Myocyte (in vitro differentiated cells): Measurements from ENCODE around the gene PLA2G2C. TPM values are rescaled to one million over a fixed set of nuclear protein-coding genes. Genes with fewer than 3 reads are reported as not detected.

Experiments used
- DNase-seq: peaks from one replicate; pipeline ENCODE4 v3.0.0-alpha.2; 2012; ENCODE audit warnings: low read depth
- total RNA-seq: library from RNA; depleted of rRNA; stranded (reverse); fragments of >200 nt; gene quantifications from 2 replicates; pipeline ENCODE4 v1.2.3, GENCODE V29; 2014

PLA2G2C gene
- total RNA-seq, 1 donor from 2014 or later: not detected

DNA sequence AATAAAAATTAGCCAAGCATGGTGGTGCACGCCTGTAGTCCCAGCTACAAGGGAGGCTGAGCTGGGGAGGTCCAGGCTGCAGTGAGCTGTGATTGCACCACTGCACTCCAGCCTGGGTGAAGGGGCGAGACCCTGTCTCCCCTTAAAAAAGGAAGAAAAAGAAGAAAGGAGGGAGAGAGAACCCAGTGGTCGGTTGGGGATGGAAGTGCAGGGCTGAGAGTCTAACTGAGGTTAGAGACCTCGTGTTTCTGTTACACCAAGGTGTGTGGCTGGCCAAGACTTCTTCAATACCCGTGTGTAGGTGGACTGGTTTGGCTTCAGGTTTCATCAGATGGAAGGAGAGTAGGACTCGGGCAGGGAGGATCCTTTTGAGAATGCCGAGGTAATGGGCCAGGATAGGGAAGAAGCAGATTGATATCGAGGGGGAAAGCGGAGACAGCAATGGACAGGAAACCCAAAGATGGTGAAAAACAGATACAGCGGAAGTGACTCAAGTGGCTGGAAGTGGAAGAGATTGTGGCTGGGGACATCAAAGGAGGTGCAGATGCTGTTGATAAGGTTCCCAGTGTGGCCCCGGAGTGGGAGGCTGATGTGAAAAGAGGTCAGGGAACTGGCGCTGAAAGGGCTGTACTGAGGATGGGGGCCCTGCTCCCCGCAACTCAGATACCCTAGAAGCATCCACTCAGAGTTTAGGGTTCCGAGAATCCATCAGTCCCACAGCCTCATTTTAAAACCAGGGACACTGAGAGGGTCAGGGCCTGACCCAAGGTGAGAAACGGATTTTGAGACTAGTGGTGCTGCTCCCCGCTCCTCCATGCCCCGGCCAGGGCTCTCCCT, 1.1 kb downstream of the PLA2G2C start:
- DNase-seq: no peak

DNA sequence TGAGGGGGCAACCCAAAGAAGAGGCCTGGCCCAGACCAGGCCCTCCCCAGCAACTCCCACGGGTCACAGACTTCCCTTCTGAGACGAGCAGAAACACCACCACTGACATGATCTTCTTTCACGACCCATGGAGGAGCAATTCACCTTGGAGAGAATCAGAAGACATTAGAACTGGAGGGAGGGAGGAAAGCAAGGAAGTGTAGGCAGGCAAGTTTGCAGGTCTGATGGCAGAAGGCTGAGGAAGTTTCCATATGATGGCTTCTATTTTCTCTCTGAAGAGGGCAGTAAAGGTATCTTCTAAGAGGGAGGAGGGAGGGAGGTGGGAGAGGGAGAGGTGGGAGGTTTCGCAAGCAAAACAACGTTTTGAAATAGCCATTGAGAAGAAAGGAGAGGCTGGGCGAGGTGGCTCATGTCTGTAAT, 1.8 kb downstream of the PLA2G2C start:
- DNase-seq: no peak

DNA sequence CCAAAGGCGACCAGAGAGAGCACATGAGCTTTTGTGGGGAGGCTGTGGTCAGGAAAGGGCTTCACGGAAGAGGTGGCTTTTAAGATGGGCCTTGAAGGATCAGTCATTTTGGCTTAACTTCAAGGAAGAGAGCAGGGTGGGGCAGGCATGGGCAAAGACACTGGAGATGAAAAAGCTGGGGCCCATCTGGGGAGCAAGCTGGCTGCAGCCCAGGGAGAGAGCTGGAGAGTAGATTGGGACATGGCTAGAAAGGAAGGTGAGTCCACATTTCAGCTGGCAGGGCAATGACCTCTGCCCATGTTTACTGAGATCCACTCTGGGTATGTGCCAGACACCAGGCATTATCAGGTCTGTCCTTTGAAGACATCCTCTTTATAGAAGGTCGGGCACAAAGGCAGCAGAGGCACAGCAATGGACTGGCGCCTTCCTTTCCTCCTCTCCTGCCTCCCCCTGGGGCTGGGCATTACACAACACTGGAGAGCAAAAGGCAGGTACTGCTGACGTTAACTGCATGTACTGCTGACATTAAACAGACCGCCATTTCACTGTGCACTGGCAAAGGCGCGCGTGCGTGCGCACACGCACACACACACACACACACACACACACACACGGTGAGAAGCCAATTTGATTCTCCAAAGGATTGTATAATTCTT, 2.6 kb downstream of the PLA2G2C start:
- DNase-seq: no peak

DNA sequence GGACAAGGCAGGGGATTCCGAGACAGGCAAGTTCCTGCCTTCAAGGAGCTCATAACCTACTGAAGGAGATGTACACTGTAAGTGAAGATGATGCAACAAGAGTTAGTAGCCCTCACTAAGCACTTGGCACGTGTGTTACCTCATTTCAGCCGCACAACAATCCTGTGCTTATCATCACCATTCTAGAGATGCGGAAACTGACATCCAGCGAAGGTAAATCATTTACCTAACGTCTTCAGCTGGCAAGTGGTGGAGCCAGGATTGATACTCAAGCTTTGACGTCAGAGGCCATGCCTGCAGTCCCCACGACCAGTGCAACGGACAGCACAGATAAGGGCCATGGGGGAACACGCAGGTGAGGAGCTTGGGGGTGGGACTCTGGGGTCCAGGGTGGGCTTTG, 3.3 kb downstream of the PLA2G2C start:
- DNase-seq: no peak

DNA sequence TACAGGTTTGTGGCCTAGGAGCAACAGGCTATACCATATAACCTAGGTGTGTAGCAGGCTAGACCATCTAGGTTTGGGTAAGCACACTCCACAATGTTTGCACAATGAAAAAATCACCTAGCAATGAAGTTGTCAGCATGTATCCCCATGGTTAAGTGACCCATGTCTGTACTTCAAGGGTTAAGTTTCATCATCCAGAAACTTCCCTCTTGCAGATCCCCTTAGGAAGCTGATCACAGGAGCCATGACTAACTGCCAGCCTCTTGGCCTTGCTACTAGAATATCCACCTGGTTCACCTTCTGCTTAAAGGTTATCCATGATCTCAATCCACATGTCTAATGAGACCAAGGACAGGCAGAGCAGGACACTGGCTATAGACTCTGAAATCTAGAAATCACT, 3.9 kb downstream of the PLA2G2C start:
- no peak for DNase-seq

DNA sequence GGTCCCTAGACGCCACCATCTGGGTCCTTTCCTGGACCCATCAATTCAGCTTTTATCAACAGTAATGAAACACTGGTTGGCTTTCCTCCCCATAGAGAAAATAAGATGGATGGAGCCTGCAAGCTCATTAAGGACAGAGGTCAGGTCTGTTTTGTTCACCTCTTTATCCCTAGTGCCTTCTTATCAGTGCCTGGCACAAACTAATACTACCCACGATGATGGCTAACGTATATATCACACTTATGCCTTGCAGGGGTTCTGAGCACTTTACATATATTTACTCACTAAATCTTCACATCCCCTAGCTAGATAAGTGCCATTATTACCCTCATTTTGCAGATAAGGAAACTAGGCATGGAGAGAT, 5.5 kb downstream of the PLA2G2C start:
- DNase-seq: no peak

DNA sequence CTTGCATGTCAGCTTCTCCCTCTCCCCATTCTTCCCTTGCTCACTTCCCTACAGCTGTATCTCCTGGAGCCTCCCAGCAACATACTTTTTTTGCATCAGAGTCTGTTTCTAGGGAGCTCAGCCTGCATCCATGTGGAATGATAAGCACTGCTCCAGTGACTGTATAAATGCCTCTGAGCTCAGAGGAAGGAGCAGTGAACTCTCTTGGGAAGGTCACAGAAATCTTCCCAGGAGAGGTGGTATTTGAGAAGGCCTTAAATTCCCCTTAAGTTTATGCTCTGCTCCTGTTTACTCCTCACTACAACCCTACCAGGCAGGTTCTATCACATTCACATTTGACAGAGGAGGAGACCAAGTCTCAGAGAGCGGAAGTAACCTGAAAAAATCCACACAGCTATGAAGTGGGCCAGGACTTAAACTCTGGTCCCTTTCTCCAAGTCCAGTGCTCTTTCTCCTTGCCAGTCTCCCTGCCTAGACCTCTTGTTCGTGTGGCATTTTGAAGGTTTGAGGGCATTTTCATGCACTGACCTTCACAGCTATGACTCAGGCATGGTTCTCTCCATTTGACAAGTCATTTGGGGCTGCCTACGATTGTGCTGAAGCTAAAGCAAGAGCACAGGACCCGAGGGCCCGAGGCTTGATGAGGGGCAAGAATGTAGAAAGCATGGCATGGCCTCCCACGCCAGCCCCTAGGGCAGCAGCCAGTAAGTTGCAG, 6.0 kb downstream of the PLA2G2C start:
- no peak for DNase-seq

DNA sequence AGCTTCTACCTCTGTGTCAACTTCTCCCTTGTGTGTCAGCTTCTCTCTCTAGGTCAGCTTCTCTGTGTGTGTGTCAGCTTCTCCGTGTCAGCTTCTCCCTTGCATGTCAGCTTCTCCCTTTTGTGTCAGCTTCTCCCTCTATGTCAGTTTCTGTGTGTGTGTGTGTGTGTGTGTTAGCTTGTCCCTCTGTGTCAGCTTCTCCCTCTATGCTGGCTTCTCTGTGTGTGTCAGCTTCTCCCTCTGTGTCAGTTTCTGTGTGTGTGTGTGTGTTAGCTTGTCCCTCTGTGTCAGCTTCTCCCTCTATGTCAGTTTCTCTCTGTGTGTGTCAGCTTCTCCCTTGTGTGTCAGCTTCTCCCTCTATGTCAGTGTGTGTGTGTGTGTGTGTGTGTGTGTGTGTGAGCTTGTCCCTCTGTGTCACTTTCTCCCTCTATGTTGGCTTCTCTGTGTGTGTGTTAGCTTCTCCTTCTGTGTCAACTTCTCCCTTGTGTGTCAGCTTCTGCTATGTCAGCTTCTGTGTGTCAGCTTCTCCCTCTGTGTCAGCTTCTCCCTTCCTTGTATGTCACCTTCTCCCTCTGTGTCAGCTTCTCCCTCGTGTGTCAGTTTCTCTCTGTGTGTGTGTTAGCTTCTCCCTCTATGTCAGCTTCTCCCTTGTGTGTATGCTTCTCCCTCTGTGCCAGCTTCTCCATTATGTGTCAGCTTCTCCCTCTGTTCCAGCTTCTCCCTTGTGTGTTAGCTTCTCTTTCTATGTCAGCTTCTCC, 6.8 kb downstream of the PLA2G2C start:
- no peak for DNase-seq

DNA sequence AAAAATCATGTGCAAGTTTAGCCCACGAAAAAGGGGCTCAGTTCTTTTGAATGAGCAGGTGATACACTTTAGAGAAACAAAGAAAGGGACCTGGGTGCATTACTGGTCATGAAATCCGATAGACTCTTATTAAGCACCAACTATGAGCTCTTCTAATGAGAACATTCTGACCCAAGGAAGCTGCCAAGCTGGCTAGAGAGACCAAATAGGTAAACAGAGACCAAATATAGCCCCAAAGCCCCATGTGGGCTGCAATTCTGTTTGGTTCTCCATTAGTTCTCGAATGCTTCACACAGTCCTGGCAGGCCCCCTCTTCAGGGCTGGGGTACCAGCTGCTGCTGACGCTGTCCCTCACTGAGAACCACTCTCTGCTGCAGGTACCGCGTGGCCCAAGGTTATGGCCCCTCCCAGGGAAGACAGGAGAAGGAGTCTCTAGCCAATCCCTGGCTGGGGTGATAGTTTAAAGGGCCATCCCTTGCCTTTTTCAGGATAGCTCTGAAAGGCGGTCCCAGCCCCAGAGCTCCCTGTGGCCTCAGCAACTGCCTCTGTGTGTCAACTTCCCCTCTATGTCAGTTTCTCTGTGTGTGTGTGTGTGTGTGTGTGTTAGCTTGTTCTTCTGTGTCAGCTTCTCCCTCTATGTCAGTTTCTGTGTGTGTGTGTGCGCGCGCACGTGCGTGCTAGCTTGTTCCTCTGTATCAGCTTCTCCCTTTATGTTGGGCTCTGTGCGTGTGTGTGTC, 7.5 kb downstream of the PLA2G2C start:
- DNase-seq: no peak

DNA sequence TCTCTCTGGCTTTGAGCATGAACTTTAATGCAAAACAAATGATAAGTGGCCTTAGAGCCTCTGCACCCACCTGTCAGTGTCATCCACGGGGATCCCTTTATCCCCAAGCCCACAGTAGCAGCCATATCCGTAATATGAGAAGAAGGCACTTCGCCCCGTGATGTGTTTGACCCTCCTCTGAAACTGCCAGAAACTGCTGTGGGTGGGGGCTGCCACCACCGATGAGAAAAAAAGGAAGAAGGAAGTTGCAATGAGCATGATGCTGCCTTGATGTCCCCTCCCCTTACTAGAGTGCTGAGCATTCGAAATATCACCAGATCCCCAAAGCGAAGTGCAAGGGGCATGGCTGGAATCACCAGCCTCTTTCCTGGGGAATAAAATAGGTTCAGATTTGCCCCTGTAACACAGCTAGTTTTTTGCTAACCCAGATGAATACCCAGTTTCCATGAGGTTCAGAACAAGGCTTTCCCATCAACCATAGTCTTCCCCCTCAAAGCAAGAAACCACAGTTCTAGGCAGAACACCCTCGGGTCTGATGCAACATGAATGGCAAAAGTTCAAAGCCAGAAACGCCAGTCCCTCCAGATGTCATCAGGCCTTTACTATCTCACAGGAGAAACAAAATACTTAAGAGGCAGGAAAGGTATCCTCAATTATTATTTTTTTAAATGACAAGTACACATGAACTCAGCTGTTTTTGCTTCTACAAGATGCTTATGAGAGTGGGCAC, 11.2 kb downstream of the PLA2G2C start:
- DNase-seq: no peak

DNA sequence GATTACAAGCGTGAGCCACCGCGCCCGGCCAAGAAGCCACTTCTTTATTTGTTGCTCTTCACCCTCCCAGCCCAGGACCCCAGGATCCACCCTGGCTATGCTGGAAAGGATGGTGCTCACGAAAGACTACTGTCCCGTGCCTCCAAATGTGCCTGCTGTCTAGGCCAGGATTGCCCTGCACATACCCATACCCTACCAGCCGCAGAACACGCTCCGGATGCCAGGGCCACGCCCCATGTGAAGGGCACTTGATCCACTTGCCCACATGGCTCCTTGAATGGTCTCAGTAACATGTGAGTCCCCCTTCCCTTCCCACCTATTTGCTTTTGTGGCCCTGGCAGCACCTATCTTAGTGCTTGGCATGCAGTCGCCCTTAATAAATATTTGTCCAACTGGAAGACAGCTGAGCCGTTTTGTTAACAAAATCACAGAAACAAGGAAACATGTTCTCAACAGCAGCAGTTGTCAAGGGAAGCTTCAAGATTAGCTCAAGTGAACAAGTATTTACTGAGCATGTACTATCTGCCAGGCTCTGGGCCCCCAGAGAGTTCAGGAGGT, 14.2 kb downstream of the PLA2G2C start:
- DNase-seq: no peak

DNA sequence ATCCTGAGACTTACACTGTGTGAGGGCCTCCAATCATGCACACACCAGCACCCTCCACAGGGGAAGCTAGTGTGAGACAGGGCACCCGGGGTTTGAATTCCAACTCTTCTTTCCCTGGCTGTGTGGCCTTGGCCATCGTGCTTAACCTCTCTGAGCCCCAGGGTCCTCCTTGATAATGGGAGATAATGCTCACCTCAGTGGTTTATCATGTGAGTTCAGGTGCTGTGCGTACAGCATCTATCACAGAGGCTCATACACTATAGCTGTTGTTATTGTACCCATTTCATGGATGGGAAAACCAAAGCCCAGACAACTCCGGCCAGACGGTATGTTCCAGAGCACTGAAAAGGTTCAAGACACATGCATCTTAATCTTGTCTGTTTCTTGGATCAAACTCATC, 16.4 kb downstream of the PLA2G2C start:
- DNase-seq: no peak

DNA sequence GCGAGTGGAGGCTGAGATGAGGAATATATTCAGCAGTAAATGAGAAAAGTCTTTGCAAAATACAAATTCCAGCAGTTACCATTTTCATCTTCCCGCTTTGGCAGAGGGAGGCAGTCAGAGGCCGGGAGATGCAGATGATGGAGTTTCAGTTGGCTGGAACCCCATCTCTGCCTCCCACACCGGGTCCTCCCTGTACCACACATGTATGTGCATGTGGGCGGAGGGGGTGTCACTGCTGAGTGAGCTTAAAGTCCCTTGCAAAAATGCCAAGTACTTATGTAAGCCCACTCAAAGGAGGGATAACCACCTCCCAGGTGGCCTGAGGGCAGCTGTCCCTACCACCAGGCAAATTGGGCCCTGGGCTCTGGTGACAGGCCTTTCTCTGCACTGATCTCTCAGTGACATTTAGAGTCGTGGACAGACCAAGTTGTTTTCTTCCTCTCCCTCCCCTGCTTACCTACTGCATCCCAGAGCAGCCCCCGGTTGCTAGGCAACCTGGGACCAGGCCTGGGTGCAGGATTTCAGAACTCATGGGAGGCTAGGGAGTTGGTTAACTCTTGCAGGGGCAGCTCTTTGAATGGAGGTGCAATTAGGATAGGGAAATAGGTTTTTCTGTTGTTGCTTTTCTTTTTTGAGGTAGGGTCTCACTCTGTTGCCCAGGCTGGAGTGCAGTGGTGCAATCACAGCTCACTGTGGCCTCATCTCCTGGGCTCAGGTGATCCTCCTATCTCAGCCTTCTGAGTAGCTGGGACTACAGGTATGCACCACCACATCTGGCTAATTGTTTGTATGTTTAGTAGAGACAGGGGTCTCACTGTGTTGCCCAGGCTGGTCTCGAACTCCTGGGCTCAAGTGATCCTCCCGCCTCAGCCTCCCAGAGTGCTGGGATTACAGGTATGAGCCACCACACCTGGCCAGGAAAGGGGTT, 17.5 kb downstream of the PLA2G2C start:
- DNase-seq: no peak

DNA sequence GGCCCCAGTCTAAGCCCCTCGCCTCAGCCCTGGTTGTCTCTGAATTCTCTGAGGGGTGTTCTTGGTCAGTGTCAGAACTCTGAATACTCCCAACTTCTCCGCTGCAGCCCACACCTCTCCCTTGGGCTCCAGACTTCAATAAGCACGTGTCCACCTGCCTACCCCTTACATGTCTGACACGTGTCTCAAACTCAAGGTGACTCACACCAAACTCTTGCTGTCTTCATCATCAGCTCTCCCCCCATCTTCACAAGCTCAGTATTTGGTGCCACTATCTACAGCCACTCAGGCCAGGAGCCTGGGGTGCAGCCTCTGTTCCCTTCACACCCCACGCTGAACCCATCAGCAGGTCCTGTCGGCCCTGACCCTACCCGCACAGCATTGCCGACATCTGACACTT, 19.2 kb downstream of the PLA2G2C start:
- DNase-seq: no peak

DNA sequence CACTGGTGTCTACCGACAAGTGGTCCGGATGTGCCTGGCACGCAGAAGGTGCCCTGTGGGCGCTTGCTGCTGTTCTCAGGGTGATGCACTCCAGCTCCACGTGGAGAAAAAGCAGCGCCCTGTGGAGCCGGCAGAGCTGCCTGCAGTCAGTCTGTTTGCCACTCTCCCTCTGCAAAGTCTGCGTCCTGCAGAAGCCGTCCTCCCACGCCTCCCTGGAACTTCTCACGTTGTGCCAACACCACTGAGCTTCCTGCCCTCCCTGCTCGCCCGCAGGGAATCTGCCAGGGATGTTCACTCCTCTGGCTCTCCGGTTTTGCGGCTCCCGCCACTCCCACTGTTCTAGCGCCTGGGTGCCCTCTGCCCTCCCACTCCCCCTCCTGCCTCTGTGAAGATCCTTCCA, 20.3 kb downstream of the PLA2G2C start:
- no peak for DNase-seq

DNA sequence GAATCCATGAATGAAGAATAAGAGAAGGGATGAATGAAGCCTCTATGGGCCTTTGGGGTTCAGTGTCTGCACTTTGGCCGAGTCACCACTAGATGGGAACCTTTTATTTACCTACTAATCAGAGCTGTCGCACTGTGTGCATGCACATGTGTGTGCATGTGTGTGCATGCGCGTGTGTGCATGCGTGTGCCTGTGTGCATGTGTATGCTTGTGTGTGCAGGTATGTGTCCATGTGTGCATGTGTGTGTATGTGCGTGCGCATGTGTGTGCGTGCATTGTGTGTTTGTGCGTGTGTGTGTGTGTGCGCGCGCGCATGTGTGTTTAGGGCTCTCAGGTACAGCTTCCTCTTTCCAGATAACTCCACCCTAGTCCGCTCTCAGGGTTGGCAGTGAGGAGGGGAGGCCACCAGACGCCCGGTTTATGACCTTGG, 20.8 kb downstream of the PLA2G2C start:
- DNase-seq: no peak

DNA sequence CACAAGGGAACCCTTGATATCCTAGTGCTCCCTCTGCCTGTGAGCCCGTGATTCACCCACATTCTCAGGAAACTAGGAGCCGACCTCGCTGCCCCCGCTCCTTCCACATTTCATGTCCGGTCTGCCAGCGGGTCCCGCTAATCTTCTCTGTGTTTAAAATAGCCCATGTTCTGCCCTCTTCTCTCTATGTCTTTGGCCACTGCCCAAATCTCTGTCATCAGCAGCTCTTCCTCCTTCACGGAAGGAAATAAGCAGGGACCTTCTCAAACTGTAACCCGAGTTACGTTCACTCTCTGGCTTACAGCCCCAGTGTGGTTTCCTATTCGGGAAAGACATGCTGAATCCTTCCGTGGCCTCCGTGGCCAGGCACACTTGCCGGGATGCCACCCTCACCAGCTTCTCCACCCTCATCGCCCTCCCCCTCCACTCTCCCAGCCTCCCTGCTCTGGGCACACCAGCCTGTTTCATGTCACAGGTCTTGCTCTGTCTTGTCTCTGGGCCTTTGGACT, 21.6 kb downstream of the PLA2G2C start:
- DNase-seq: peak; percentile 37

DNA sequence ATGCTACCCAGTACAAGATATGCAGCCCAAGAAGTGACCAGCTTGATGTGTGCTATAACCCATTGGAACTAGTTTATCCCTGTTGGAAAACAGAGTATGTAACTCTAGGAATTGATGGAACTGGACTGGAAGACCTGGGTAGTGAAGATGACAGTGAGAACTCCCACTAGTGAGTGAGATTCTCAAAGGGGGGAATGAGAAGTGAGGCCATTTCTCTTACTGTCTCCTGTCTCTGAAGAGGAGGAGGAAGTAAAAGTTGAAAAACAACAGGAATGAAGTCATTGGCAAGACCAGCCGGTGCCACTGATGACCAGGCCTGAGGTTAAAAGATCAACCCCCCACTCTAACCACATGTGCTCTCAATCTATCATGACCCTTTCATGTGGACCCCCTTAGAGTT, 26.3 kb downstream of the PLA2G2C start:
- DNase-seq: no peak
